Natural killer cell (primary cell): ENCODE measurements around the gene LAMB1. TPM values are rescaled to one million over a fixed set of nuclear protein-coding genes. Genes with fewer than 3 reads are reported as not detected.

Source experiments
- ATAC-seq, 3 donors: fragments of 150-1000 bp in 2 of 3; fragments of 200-7000 bp in 1 of 3; cut with Tn5 transposase; 1 replicate in 1 of 3; 2 replicates in 2 of 3; pipeline ENCODE4 v1.10.0; 2021; ENCODE audit warnings: mild to moderate bottlenecking in 2 of 3, moderate library complexity in 2 of 3
- DNase-seq, 2 donors: peaks; one replicate each; pipeline versions ENCODE4 v3.0.0 to v3.0.0-alpha.2; 2013 to 2021; ENCODE audit warnings: mixed read lengths in 1 of 2
- H3K27ac ChIP-seq: one replicate; pipeline ENCODE4 v1.5.1; 2013; ENCODE audit warnings: mild to moderate bottlenecking, low read length
- H3K27me3 ChIP-seq: one replicate; pipeline ENCODE4 v1.6.1; 2013; ENCODE audit warnings: low read length; ENCODE audit not compliant: control insufficient read depth, insufficient read depth
- H3K36me3 ChIP-seq: one replicate; pipeline ENCODE4 v1.6.1; 2013; ENCODE audit warnings: low read length; ENCODE audit not compliant: control insufficient read depth, insufficient read depth
- H3K4me1 ChIP-seq: one replicate; pipeline ENCODE4 v1.6.1; 2013; ENCODE audit warnings: low read length; ENCODE audit not compliant: control insufficient read depth, insufficient read depth
- H3K4me3 ChIP-seq: one replicate; pipeline ENCODE4 v1.5.1; 2013; ENCODE audit warnings: low read length
- H3K9me3 ChIP-seq: one replicate; pipeline ENCODE4 v1.6.1; 2013; ENCODE audit warnings: low read length; ENCODE audit not compliant: control insufficient read depth, insufficient read depth
- H3K27ac Mint-ChIP-seq, 2 donors: one replicate each; pipeline ENCODE4 v1.8.0; 2022; ENCODE audit warnings: mild to moderate bottlenecking in 2 of 2, mixed read lengths in 2 of 2, moderate library complexity in 1 of 2
- H3K27me3 Mint-ChIP-seq, 2 donors: one replicate each; pipeline ENCODE4 v1.8.0; 2022; ENCODE audit warnings: low read depth in 2 of 2, mixed read lengths in 2 of 2
- H3K36me3 Mint-ChIP-seq: one replicate; pipeline ENCODE4 v1.8.0; 2022; ENCODE audit warnings: mixed read lengths
- H3K4me1 Mint-ChIP-seq, 2 donors: one replicate each; pipeline ENCODE4 v1.8.0; 2022; ENCODE audit warnings: mixed read lengths in 2 of 2
- H3K4me3 Mint-ChIP-seq: one replicate; pipeline ENCODE4 v1.8.0; 2022; ENCODE audit warnings: mild to moderate bottlenecking, moderate library complexity, mixed read lengths
- H3K9me3 Mint-ChIP-seq, 2 donors: one replicate each; pipeline ENCODE4 v1.8.0; 2022; ENCODE audit warnings: mixed read lengths in 2 of 2
- CTCF ChIP-seq: fragments of 200-600 bp; IDR thresholded peaks from one replicate; pipeline ENCODE4 v1.8.0; 2022; ENCODE audit warnings: antibody characterized with exemption
- WGBS: methylation state at CpG from one replicate; pipeline ENCODE4 v1.1.7; 2013; ENCODE audit warnings: missing lambda C conversion rate; ENCODE audit not compliant: insufficient coverage; 5-methylcytosine and 5-hydroxymethylcytosine counted together
- intact Hi-C: fragments of 100-400 bp; cut with micrococcal nuclease; formaldehyde crosslinking; loops from one replicate; pipeline ENCODE4 v1.14.2; 2022
- total RNA-seq, 4 donors: library from RNA; stranded (reverse); fragments of 120-200 nt in 1 of 4; gene quantifications; one replicate each; pipeline versions ENCODE4 v1.2.3 to v1.2.4, GENCODE V29; 2013 to 2022

The LAMB1 gene
- total RNA-seq, 3 donors from 2014 or later (not counting 1 experiment from before 2014, with no cell fraction given): not detected

DNA sequence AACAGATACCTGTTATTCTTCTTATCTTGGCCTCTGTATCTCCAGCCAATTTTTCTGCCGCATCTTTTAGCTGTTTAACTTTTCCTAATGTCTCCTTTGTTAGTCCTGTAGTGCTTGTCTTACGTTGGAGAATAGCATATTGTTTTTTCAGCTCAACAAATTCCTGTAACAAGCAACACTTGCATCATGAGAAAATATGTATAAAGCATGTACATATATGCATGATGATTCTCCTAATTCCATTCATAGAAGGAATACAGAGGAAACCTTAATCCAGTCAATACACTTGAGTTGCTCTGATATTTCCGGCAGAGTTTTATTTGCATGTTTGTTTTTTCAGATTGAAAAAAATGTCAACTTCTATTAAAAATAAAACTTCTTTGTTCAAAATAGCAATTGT, 26.1 kb upstream of the LAMB1 start:
- no peak overlapping the region for H3K4me3 ChIP-seq
- WGBS: 100% methylated on average over 1 of the region's 3 CpGs
- Mint-ChIP-seq H3K9me3 (no peaks in the 10 kb centered on the region), H3K27ac (no peak overlapping the region), H3K36me3 (no peaks in the 10 kb centered on the region), H3K27me3 (peaks cover 6 to 8% of the 10 kb centered on the region in 2 donors), H3K4me1 (no peaks in the 10 kb centered on the region), H3K4me3 (no peak overlapping the region)
- no peaks in the 10 kb centered on the region for H3K36me3 ChIP-seq
- ATAC-seq (no peak), DNase-seq (no peak)
- no peaks in the 10 kb centered on the region for H3K4me1 ChIP-seq
- no peak overlapping the region for H3K27ac ChIP-seq
- no peaks in the 10 kb centered on the region for H3K9me3 ChIP-seq
- TF ChIP-seq CTCF: no peak
- no peaks in the 10 kb centered on the region for H3K27me3 ChIP-seq
- intact Hi-C loops: no loop called here

DNA sequence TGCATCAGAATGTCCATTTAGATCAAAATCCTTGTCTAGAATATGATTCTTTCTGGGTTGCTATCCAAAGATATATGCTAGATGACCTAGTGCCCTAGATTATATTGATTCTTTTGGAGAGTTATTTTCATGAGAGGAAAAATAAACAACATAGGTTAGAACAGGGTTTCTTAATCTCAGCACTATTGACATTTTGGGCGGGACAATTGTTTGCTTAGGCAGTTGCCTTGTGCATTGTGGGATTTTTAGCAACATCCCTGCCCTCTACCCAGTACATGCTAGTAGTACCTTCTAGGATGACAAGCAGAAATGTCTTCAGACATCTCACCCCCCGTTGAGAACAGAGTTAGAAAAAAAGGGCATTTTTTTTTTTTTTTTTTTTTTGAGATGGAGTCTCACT, 25.1 kb upstream of the LAMB1 start:
- Mint-ChIP-seq H3K27ac (no peak overlapping the region), H3K36me3 (no peaks in the 10 kb centered on the region), H3K9me3 (no peaks in the 10 kb centered on the region), H3K27me3 (peaks cover 6 to 8% of the 10 kb centered on the region in 2 donors), H3K4me1 (no peaks in the 10 kb centered on the region), H3K4me3 (no peak overlapping the region)
- DNase-seq: no peak
- TF ChIP-seq CTCF: no peak
- Histone ChIP-seq H3K4me1 (no peaks in the 10 kb centered on the region), H3K27ac (no peak overlapping the region), H3K27me3 (no peaks in the 10 kb centered on the region), H3K4me3 (no peak overlapping the region), H3K36me3 (no peaks in the 10 kb centered on the region), H3K9me3 (no peaks in the 10 kb centered on the region)
- intact Hi-C loops: no loop called here
- 100% methylated on average over 1 of the region's 2 CpGs for WGBS
- ATAC-seq: no peak

DNA sequence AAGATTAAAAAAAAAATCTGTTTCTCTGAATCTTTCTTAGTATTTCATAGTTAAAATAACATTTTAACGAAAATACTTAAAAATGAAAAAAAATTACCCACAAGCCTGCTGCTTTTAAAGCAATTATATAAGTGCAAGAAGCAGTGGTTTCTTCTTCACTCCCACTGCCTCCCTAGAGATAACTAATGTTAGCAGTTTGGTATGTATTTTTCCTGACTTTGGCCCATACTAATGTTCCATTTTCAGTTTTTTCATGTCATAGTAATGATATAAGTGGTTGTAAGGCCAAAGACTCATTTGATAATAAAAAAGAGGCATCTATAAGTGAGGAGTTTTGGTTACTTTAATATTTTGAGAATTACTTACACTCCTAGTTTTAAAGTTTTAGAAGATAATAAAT, 24.3 kb upstream of the LAMB1 start:
- Histone ChIP-seq H3K27me3 (no peaks in the 10 kb centered on the region), H3K27ac (no peak overlapping the region), H3K9me3 (no peaks in the 10 kb centered on the region), H3K36me3 (no peaks in the 10 kb centered on the region), H3K4me1 (no peaks in the 10 kb centered on the region), H3K4me3 (no peak overlapping the region)
- ATAC-seq (no peak), DNase-seq (no peak)
- WGBS: no CpG with 5 or more reads among the region's 1 CpG
- H3K4me1 Mint-ChIP-seq: no peaks in the 10 kb centered on the region
- intact Hi-C loops: no loop called here
- H3K36me3 Mint-ChIP-seq: no peaks in the 10 kb centered on the region
- H3K27ac Mint-ChIP-seq: no peak overlapping the region
- no peak for TF ChIP-seq CTCF
- peaks cover 6 to 8% of the 10 kb centered on the region in 2 donors for H3K27me3 Mint-ChIP-seq
- no peaks in the 10 kb centered on the region for H3K9me3 Mint-ChIP-seq
- no peak overlapping the region for H3K4me3 Mint-ChIP-seq

DNA sequence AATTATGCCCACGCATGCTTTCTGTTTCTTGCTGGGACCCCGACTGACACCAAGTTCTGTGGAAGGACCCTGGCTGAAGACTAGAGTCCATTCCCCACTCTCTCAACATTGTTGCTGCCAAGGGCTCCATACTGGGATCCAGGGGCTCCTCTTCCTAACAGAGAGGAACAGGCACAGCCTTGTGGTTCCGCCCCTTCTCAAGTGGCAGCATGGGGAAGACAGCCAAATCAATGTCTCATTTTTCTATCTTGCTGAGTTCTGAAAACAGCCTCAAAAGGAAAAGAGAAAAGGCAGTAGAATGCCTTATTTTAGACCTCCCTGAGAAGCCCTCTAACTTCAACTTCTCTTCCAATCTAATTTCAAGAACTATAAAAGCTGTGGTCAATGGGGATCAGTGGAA, 23.7 kb upstream of the LAMB1 start:
- 100% methylated on average over 3 of the region's 3 CpGs for WGBS
- intact Hi-C loops: no loop called here
- Mint-ChIP-seq H3K27me3 (peaks cover 6 to 8% of the 10 kb centered on the region in 2 donors), H3K36me3 (no peaks in the 10 kb centered on the region), H3K9me3 (no peaks in the 10 kb centered on the region), H3K4me3 (no peak overlapping the region), H3K4me1 (no peaks in the 10 kb centered on the region), H3K27ac (no peak overlapping the region)
- no peaks in the 10 kb centered on the region for H3K27me3 ChIP-seq
- no peaks in the 10 kb centered on the region for H3K9me3 ChIP-seq
- no peaks in the 10 kb centered on the region for H3K4me1 ChIP-seq
- ATAC-seq: no peak
- no peak for DNase-seq
- no peak overlapping the region for H3K4me3 ChIP-seq
- no peak for TF ChIP-seq CTCF
- H3K36me3 ChIP-seq: no peaks in the 10 kb centered on the region
- H3K27ac ChIP-seq: no peak overlapping the region
